IMR-90 (cell line): ENCODE data around the gene PTPRN2. TPM values are rescaled to one million over a fixed set of nuclear protein-coding genes. Genes with fewer than 3 reads are reported as not detected.

Source experiments
- ATAC-seq: fragments of 200-7000 bp; cut with Tn5 transposase; 2 replicates; pipeline ENCODE4 v1.9.1; 2020; ENCODE audit warnings: low read depth, mild to moderate bottlenecking, moderate library complexity
- BruUV-seq: library from RNA; stranded (reverse); fragments of 400-500 nt; replicated peaks from 2 replicates; lab custom pipeline; 2021; lab: Mats Ljungman, UMichigan
- CTCF ChIA-PET: fragments of 300-600 bp; formaldehyde crosslinking; extraction: SDS; loops from one replicate; lab custom pipeline; 2021; ENCODE audit warnings: antibody characterized with exemption; lab: Yijun Ruan, JAX
- POLR2A ChIA-PET: fragments of 300-600 bp; sonication (Branson Sonifier 250); formaldehyde crosslinking; loops from one replicate; lab custom pipeline; 2022; ENCODE audit warnings: antibody characterized with exemption; ENCODE audit not compliant: unreplicated experiment; lab: Charles Lee
- DNase-seq: peaks from one replicate; pipeline ENCODE4 v3.0.0; 2013
- H2AFZ ChIP-seq: replicated peaks from 2 replicates; pipeline ENCODE3; 2013; ENCODE audit warnings: low read length, mild to moderate bottlenecking; ENCODE audit not compliant: poor library complexity
- H2AK5ac ChIP-seq: 2 replicates; pipeline ENCODE4 v1.6.1; 2013; ENCODE audit warnings: low read depth, low read length, inconsistent platforms
- H2AK9ac ChIP-seq: replicated peaks from 2 replicates; pipeline ENCODE3; 2013; ENCODE audit warnings: mild to moderate bottlenecking, low read depth, low read length, moderate library complexity; ENCODE audit not compliant: poor library complexity
- H2BK120ac ChIP-seq: 2 replicates; pipeline ENCODE4 v1.6.1; 2013; ENCODE audit warnings: low read depth, low read length, inconsistent platforms
- H2BK15ac ChIP-seq: 3 replicates; pipeline ENCODE4 v1.6.1; 2013; ENCODE audit warnings: low read depth, low read length, inconsistent platforms
- H2BK20ac ChIP-seq: 2 replicates; pipeline ENCODE4 v1.6.1; 2013; ENCODE audit warnings: low read depth, mild to moderate bottlenecking, inconsistent platforms, low read length, moderate library complexity
- H2BK5ac ChIP-seq: 2 replicates; pipeline ENCODE4 v1.6.1; 2013; ENCODE audit warnings: mild to moderate bottlenecking, low read depth, low read length, inconsistent platforms; ENCODE audit not compliant: poor library complexity, severe bottlenecking
- H3K14ac ChIP-seq: replicated peaks from 2 replicates; pipeline ENCODE4 v1.6.1; 2013; ENCODE audit warnings: low read depth, low read length, inconsistent platforms
- H3K18ac ChIP-seq: 2 replicates; pipeline ENCODE4 v1.6.1; 2013; ENCODE audit warnings: low read depth, low read length, control low read depth
- H3K23ac ChIP-seq: 2 replicates; pipeline ENCODE4 v1.6.1; 2013; ENCODE audit warnings: low read depth, low read length, inconsistent platforms
- H3K27ac ChIP-seq: 2 replicates; pipeline ENCODE4 v1.5.1; 2013; ENCODE audit warnings: mild to moderate bottlenecking, control low read depth, low read length; ENCODE audit not compliant: insufficient read depth
- H3K27me3 ChIP-seq: 2 replicates; pipeline ENCODE4 v1.6.1; 2013; ENCODE audit warnings: low read length; ENCODE audit not compliant: control insufficient read depth, insufficient read depth
- H3K36me3 ChIP-seq: 2 replicates; pipeline ENCODE4 v1.6.1; 2013; ENCODE audit warnings: low read length, mixed read lengths; ENCODE audit not compliant: control insufficient read depth, insufficient read depth
- H3K4ac ChIP-seq: 2 replicates; pipeline ENCODE4 v1.6.1; 2013; ENCODE audit warnings: low read depth, low read length, inconsistent platforms
- H3K4me1 ChIP-seq: 2 replicates; pipeline ENCODE4 v1.6.1; 2013; ENCODE audit warnings: low read length, mixed read lengths; ENCODE audit not compliant: control insufficient read depth, insufficient read depth
- H3K4me2 ChIP-seq: 2 replicates; pipeline ENCODE4 v1.6.1; 2013; ENCODE audit warnings: low read depth, mild to moderate bottlenecking, control low read depth, low read length, moderate library complexity
- H3K4me3 ChIP-seq: 2 replicates; pipeline ENCODE4 v1.5.1; 2013; ENCODE audit warnings: low read depth, mild to moderate bottlenecking, control low read depth, low read length, moderate library complexity; ENCODE audit not compliant: insufficient read depth
- H3K56ac ChIP-seq: 2 replicates; pipeline ENCODE4 v1.6.1; 2013; ENCODE audit warnings: low read length, inconsistent platforms; ENCODE audit not compliant: insufficient read depth; ENCODE audit errors: extremely low read depth
- H3K79me1 ChIP-seq, 2 experiments: 2 replicates each; pipeline ENCODE4 v1.6.1; 2013; ENCODE audit warnings: low read length in 2 of 2, inconsistent platforms in 1 of 2, low read depth in 1 of 2
- H3K9ac ChIP-seq: 2 replicates; pipeline ENCODE4 v1.6.1; 2013; ENCODE audit warnings: low read depth, low read length, control low read depth
- H3K9me1 ChIP-seq: 2 replicates; pipeline ENCODE4 v1.6.1; 2013; ENCODE audit warnings: low read length, inconsistent platforms; ENCODE audit not compliant: insufficient read depth
- H3K9me3 ChIP-seq: 2 replicates; pipeline ENCODE4 v1.6.1; 2013; ENCODE audit warnings: low read length; ENCODE audit not compliant: control insufficient read depth, insufficient read depth
- H4K20me1 ChIP-seq: 2 replicates; pipeline ENCODE4 v1.6.1; 2013; ENCODE audit warnings: low read length, inconsistent platforms; ENCODE audit not compliant: insufficient read depth
- H4K5ac ChIP-seq: 2 replicates; pipeline ENCODE4 v1.6.1; 2013; ENCODE audit warnings: mild to moderate bottlenecking, low read depth, low read length, control low read depth
- H4K8ac ChIP-seq, 2 experiments: 2 replicates each; pipeline ENCODE4 v1.6.1; 2013; ENCODE audit warnings: low read depth in 2 of 2, low read length in 2 of 2, control low read depth in 1 of 2, inconsistent platforms in 1 of 2
- H4K91ac ChIP-seq: 2 replicates; pipeline ENCODE4 v1.6.1; 2013; ENCODE audit warnings: low read depth, low read length, inconsistent platforms; ENCODE audit not compliant: insufficient read depth
- BHLHE40 ChIP-seq: fragments of 150-350 bp; IDR thresholded peaks from 2 replicates; pipeline ENCODE4 v1.6.1; 2016; ENCODE audit warnings: mild to moderate bottlenecking, low read depth, low read length
- CHD1 ChIP-seq: IDR thresholded peaks from 2 replicates; pipeline ENCODE4 v1.6.1; 2012; ENCODE audit warnings: low read depth, low read length, improper control_type of control experiment
- ELK1 ChIP-seq: fragments of 150-350 bp; IDR thresholded peaks from 2 replicates; pipeline ENCODE4 v1.6.1; 2016; ENCODE audit warnings: low read depth, mild to moderate bottlenecking, low read length, moderate library complexity, borderline replicate concordance
- FOS ChIP-seq: fragments of 150-350 bp; IDR thresholded peaks from 2 replicates; pipeline ENCODE4 v1.6.1; 2016; ENCODE audit warnings: low read depth, low read length
- MAFK ChIP-seq: IDR thresholded peaks from 2 replicates; pipeline ENCODE4 v1.6.1; 2012; ENCODE audit warnings: low read depth, low read length, improper control_type of control experiment
- MAZ ChIP-seq: IDR thresholded peaks from 2 replicates; pipeline ENCODE4 v1.6.1; 2012; ENCODE audit warnings: low read depth, mild to moderate bottlenecking, low read length, improper control_type of control experiment, moderate library complexity, borderline replicate concordance
- NFE2L2 ChIP-seq: fragments of 150-350 bp; IDR thresholded peaks from 2 replicates; pipeline ENCODE4 v1.6.1; 2016; ENCODE audit warnings: low read depth, mild to moderate bottlenecking, low read length
- POLR2A ChIP-seq: IDR thresholded peaks from 2 replicates; pipeline ENCODE4 v1.6.1; 2012; ENCODE audit warnings: mild to moderate bottlenecking, low read depth, low read length
- RAD21 ChIP-seq: IDR thresholded peaks from 2 replicates; pipeline ENCODE4 v1.6.1; 2012; ENCODE audit warnings: low read length, improper control_type of control experiment
- RFX5 ChIP-seq: IDR thresholded peaks from 2 replicates; pipeline ENCODE4 v1.8.0; 2012; ENCODE audit warnings: low read depth, mild to moderate bottlenecking, low read length, moderate library complexity
- SMC3 ChIP-seq: fragments of 150-350 bp; IDR thresholded peaks from 2 replicates; pipeline ENCODE4 v1.6.1; 2016; ENCODE audit warnings: low read depth, mild to moderate bottlenecking, antibody characterized with exemption, low read length, moderate library complexity
- WGBS, 2 experiments: methylation state at CpG; one replicate each; pipeline versions ENCODE4 v1.1.5 to v1.1.7; 2013; ENCODE audit warnings: missing lambda C conversion rate in 2 of 2; ENCODE audit not compliant: insufficient read length in 1 of 2; ENCODE audit errors: extremely low coverage in 2 of 2; 5-methylcytosine and 5-hydroxymethylcytosine counted together
- dilution Hi-C: fragments of 300-500 bp; cut with HindIII; formaldehyde crosslinking; loops from one replicate; pipeline ENCODE4 v1.14.3; 2018; ENCODE audit warnings: low sequenced_read_pairs; ENCODE audit not compliant: unreplicated experiment
- in situ Hi-C: fragments of 300-500 bp; cut with MboI; formaldehyde crosslinking; loops from 3 replicates; pipeline ENCODE4 v1.14.3; 2019; ENCODE audit warnings: low sequenced_read_pairs, inconsistent platforms, mixed read lengths
- intact Hi-C: fragments of 100-400 bp; cut with micrococcal nuclease; formaldehyde crosslinking; loops from 2 replicates; pipeline ENCODE4 v1.10.0; 2022
- polyA plus RNA-seq, 3 experiments: library from polyadenylated mRNA; depleted of rRNA; stranded (reverse); fragments of >200 nt; gene quantifications; 2 replicates each; pipeline ENCODE4 v1.2.3, GENCODE V29; 2012; ENCODE audit warnings: low replicate concordance in 1 of 3
- total RNA-seq: library from RNA; depleted of rRNA; stranded (reverse); fragments of >200 nt; gene quantifications from 2 replicates; pipeline ENCODE4 v1.2.3, GENCODE V29; 2012

Gene PTPRN2
- total and polyA plus RNA-seq, 2 of the 4 experiments (the other 2 are of a cell fraction) = 0.03 TPM; not detected in 1

- Histone ChIP-seq H4K5ac (no peak overlapping the region), H2BK15ac (no peak overlapping the region), H2AK5ac (no peak overlapping the region), H4K91ac (no peak overlapping the region), H3K23ac (no peak overlapping the region), H3K14ac (no peak overlapping the region), H3K36me3 (no peaks in the 10 kb centered on the region), H3K4ac (no peak overlapping the region), H3K4me2 (no peak overlapping the region), H3K27me3 (no peaks in the 10 kb centered on the region), H3K27ac (no peak overlapping the region), H2BK5ac (no peak overlapping the region), H4K20me1 (no peaks in the 10 kb centered on the region), H4K8ac (no peak overlapping the region), H2AFZ (no peak overlapping the region), H3K9me3 (peaks cover 51% of the 10 kb centered on the region), H3K4me1 (no peaks in the 10 kb centered on the region), H3K9me1 (no peaks in the 10 kb centered on the region), H2BK120ac (no peak overlapping the region), H2AK9ac (no peak overlapping the region), H3K4me3 (no peak overlapping the region), H3K79me1 (no peaks in the 10 kb centered on the region), H3K18ac (no peak overlapping the region), H2BK20ac (no peak overlapping the region), H3K9ac (no peak overlapping the region), H3K56ac (no peak overlapping the region)
- dilution Hi-C loops (no loop called here), in situ Hi-C loops (no loop called here), intact Hi-C loops (no loop called here)
- BruUV-seq = no TSS peak
- WGBS, 2 experiments = 70% methylated on average over 5 of the region's 14 CpGs; no CpG with 5 or more reads in 1 of the 2 experiments
- CTCF ChIA-PET = no interaction called here
- DNase-seq = no peak
- POLR2A ChIA-PET = no interaction called here
- no peak for ATAC-seq
- TF ChIP-seq RAD21 (no peak), FOS (no peak), POLR2A (no peak), CHD1 (no peak), ELK1 (no peak), NFE2L2 (no peak), BHLHE40 (no peak), MAZ (no peak), RFX5 (no peak), SMC3 (no peak), MAFK (no peak)
These were observed 985.0 kb downstream of the PTPRN2 start for GRCh38 chr7:157602581-157602980.
